GM12864 (cell line): ENCODE measurements around the gene PAX5.

Experiments
- DNase-seq: peaks from one replicate; pipeline ENCODE4 v3.0.0-alpha.2; 2011; ENCODE audit warnings: low read depth
- H3K4me3 ChIP-seq: 2 replicates; pipeline ENCODE4 v1.5.1; 2011; ENCODE audit warnings: mild to moderate bottlenecking, low read depth, low read length, control low read depth
- TF ChIP-seq, protein P1 (sequence below): IDR thresholded peaks from 2 replicates; pipeline ENCODE4 v1.5.1; 2011; ENCODE audit warnings: low read depth, mild to moderate bottlenecking, moderate library complexity, low read length, control low read depth, inconsistent platforms; ENCODE audit errors: missing control alignments

PAX5 gene

DNA sequence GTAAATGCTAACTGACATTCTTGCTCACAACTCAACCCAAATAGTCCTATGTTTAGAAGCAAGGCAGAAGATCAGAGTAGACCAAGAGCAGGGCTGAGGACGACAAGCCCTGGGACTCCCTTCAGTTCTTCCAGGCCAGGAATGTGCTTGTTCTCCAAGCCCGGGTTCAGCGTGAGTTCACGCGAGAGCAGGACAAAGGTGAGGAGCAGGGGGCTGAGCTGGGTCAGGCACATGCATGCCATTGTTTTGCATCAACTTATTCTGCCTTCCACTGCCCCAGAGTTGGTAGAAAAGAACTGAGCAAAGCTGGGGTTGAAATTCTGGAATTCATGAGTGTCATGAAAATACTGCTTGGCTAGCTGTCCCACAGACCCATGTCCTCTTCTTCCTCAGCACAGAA, 206.5 kb downstream of the PAX5 start:
- H3K4me3 ChIP-seq, result no peak overlapping the region
- no peak for DNase-seq
- TF ChIP-seq, protein P1, sequence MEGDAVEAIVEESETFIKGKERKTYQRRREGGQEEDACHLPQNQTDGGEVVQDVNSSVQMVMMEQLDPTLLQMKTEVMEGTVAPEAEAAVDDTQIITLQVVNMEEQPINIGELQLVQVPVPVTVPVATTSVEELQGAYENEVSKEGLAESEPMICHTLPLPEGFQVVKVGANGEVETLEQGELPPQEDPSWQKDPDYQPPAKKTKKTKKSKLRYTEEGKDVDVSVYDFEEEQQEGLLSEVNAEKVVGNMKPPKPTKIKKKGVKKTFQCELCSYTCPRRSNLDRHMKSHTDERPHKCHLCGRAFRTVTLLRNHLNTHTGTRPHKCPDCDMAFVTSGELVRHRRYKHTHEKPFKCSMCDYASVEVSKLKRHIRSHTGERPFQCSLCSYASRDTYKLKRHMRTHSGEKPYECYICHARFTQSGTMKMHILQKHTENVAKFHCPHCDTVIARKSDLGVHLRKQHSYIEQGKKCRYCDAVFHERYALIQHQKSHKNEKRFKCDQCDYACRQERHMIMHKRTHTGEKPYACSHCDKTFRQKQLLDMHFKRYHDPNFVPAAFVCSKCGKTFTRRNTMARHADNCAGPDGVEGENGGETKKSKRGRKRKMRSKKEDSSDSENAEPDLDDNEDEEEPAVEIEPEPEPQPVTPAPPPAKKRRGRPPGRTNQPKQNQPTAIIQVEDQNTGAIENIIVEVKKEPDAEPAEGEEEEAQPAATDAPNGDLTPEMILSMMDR, result no peak

DNA sequence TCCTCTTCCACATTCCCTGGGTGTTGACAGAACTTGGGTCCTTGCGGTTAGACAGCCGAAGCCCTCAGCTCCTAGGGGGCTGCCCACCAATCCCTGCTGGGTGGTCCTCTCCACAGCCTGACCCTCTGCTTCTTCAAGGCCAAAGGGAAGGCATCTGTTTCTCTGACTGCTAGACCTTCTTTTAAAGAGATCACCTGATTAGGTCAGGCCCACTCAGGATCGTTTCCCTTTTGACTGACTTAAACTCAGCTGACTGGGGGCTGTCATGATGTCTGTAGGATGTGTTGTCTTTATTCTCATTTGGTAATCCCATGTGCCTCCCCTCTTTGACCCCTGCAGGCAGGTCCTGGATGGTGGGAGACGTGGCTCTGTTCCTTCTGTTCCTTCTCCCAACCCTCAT, 207.5 kb downstream of the PAX5 start:
- DNase-seq, result no peak
- no peak overlapping the region for H3K4me3 ChIP-seq
- TF ChIP-seq, protein P1, result no peak

DNA sequence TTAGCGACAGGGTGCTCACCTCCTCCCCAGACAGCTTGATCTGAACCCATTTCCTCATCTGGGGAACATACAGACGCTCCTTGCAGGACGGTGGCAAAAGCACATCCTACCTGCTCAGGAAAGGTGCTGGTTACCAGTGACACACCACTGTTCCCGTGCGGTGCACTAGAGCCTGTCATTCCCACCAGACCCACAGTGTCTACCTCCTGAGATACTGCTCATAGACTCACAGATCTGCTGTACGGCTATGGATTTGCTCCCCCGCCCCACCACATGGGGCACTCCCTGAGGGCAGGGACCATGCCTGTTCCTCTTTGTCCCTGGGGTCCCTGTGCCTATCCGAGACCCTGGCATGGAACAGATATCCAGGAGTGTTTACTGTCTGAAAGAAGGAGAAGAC, 208.9 kb downstream of the PAX5 start:
- TF ChIP-seq, protein P1, result no peak
- no peak overlapping the region for H3K4me3 ChIP-seq
- no peak for DNase-seq

DNA sequence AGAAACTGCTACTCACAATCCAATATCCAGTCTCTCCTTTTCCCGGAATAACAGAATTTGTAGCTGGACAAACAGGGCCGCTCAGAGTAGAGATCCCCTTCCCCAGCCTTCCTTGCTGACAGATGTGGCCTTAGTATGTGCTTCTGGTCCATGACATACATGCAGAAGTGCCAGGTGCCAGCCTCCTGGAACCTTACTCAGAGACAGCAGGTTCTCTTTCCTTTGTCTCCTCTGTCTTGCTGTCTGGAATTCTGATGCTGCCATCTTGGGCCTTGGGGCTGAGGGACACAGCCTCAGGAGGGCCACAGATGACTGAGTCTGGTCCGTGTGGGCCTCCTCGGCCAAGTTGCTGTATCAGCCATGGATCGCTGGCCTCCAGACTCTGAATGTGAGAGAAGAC, 210.1 kb downstream of the PAX5 start:
- no peak overlapping the region for H3K4me3 ChIP-seq
- TF ChIP-seq, protein P1, result no peak
- no peak for DNase-seq

DNA sequence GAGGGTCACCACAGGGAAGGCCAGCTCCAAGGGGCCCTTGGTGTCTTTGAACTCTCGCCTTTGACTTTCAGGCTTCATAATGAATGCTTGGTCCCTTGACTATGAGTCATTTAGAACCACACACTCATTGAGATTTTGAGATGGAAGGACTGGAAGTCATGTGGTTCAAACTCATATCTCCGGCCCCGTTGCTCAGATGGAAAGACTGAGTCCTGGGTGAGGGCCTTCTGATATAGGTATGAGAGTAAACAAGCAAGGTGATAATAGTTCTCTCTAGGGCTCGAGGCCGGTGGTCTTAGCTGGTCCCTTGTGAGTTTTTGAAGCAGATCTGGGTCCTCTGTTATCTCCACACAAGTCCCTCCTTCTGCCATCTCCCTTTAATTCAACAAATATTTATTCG, 210.6 kb downstream of the PAX5 start:
- no peak overlapping the region for H3K4me3 ChIP-seq
- TF ChIP-seq, protein P1, result no peak
- no peak for DNase-seq

DNA sequence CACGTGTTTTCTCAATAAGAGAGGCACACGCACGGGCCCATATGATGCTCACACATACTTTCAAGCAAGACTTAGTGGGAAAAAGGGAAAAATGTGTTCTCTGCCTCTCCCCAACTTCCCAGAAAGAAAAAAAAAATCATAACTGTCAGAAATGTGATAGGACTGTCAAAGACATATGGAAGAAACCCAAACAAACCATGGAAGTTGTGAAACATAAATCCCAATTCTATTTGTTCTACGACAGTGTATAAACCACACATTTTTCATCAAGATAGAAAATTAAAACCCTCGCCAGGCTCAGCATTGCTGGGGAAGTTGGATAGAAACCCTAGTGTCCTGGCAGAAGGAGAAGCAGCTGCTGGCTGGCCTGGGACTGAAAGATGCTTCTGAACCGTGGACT, 211.9 kb downstream of the PAX5 start:
- H3K4me3 ChIP-seq, result no peak overlapping the region
- TF ChIP-seq, protein P1, result no peak
- no peak for DNase-seq

DNA sequence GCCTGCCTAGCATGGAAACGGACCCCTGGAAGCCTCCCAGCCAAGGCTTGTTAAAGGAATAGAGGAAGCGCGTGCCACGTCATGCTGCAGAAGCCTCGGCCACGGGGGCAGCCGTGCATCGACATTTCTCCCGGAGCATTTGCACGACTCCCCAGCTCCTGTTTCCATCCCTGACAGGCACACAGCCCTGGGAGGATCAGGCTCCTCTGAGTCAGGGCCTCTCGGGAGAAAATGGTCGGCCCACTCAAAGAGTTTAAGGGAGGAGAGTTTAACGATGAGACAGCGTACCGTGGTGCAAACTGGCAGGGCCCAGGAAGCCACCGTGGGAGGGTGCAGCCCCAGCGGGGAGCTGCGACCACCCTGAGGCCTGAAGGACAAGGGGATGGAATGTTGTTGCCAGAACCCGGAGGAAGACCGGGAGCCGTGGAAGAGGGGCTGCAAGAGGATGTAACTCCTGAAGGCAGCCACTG, 213.6 kb downstream of the PAX5 start:
- DNase-seq, result no peak
- no peak overlapping the region for H3K4me3 ChIP-seq
- TF ChIP-seq, protein P1, result no peak
